HG03469 (cell line): ENCODE measurements around the gene NKX1-2.

Experiments
- ATAC-seq: cut with Tn5 transposase; IDR thresholded peaks from one replicate; pipeline ENCODE4 v1.9.1; 2021; ENCODE audit warnings: mild to moderate bottlenecking, moderate library complexity, moderate number of reproducible peaks; ENCODE audit not compliant: unreplicated experiment

The NKX1-2 gene

DNA sequence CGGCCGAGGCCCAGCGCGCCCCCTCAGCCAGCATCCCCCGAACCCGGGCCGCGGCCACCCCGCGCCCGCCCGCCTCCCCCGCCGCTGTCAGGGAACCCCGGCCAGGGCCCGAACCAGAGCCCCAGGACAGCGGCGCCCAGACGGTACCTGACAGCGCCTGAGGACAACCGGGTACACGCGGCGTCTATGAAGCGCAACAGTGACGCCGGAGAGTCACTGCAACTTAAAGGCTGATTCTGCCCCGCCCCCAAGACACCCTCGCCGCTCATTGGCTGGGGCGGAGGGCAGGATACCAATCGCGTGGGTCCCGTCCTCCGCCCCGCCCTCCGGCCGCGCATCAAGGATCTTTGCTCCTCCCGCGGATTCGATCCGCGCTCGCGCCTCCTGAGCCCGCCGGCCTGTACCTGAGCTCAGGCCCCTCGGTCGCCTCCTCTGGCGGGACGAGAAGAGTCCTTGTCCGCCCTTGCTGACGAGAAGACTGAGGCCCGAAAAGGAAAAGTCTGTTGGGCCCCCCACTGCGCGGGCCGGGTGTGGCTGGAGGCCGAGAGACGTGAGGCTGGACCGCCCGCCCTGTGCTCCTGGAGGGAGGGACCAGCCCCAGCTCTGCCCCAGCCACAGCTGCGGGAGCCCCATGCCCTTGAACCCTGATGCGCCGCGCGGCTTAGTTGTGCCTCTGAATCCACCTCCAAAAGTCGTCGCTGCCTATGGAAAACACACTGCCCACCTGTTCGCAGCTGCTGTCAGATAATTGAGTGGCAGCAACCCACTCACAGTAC, 30.9 kb downstream of the NKX1-2 start, which contains the start of gene OAT:
OAT (minus strand) TSS at position 198 of the 776 bp plus-strand sequence. CDS start 6,752 bp downstream, outside the sequence.
- ATAC-seq, result peak; percentile 91

DNA sequence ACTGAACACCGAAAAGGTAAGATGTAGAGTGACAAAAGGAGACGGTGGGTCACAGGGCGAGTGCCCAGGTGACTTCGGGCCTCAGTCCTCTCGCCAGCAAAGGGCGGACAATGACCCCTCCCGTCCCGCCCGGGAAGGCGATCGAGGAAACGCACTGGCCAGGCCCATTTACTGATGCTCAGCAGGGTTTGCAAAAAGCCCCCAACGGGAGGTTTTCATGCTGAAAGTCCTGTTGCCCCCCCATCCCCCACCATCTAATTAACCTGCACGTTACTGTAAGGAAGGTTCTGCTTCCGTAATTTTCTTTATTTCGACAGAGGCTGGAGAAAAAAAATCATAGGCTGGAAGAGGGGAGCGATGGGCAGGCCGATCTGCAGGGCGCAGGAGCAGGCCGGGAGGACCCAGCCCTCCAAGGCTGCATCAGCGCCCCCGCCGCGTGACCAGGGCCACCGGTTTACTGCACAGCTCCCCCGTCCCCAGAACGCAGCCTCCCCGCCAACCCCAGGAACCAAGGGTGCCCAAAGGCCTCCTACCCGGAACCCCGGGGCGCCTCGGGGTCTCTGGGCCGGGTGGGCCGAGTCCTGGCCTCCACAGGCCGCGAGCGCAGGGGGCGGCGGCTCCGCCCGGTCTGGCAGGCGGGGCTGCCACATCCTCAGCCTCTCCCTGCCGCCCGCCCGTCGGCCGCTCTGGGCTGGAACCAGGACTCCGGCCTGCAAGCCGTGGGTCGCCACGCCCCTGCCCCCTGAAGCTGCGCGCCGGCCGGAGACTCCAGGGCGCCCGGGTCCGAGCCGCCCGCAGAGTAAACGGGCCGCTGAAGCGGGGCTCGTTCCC, 31.7 kb downstream of the NKX1-2 start:
- peak; percentile 16 for ATAC-seq

DNA sequence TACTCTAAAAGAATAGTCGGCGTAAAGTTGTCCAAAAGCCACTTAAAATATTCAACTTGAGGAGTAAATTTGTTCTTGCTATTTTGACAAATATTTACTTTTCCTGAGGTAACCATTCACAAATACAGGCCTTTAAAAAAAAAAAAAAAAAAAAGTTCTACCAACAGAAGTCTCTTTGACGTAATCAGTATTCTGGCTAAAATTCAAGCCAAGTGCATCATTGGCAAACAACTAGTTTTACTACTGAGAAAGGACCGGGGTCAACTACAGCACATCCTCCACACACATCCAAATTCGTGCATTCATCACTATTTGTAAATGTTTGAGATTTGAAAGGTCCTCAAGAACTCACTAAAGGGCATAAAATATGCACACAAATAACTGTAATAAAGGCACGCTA, 33.1 kb downstream of the NKX1-2 start:
- ATAC-seq, result no peak

DNA sequence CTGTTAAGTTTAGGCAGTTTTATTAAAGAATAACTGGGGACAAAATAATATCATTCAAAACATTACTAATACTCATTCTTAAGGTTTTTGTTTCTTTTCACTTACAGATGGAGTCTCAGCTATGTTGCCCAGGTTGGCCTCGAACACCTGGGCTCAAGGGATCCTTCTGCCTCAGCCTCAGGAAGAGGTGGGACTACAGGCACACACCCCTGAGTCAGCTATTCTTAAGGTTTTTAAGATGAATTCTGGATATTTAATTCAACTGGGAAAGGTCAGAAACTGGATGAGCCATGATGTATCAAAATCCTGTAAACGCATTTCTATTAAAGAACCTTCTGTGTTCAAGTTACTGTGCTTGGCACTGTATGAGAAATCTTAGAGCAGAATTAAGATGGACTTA, 34.6 kb downstream of the NKX1-2 start:
- ATAC-seq, result no peak

DNA sequence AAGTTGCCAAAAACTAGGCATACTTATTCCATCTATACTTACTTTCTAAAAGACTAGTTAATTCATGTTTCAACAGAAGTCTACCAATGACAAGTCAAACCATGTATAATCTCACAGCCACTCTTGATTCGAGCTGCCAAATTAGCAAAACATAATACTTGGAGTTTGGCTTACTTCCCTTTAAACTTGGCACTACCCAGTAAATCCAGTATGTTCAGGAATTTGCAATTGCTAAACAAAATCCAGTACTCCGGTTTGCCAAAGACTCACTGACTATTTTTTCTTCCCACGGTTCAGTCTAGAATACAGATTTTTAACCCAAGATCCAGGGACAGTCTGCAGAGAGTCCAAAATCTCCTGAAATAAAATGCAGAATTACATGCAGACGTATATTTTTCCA, 35.8 kb downstream of the NKX1-2 start:
- ATAC-seq, result no peak

DNA sequence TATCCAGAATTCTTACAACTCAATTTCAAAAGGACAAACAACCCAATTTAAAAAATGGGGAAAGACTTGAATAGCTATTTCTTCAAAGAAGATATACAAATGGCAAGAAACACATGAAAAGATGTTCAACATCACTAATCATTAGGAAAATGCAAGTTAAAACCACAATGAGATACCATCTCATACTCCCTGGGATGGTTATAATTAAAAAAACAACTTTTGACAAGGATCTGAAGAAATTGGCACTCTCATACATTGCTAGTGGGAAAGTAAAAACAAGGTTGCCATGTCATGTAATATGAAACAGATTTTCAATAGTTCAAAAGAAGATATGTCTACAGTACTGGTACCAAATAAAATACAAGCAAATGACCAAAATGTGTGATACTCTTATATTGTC, 40.1 kb downstream of the NKX1-2 start:
- no peak for ATAC-seq

DNA sequence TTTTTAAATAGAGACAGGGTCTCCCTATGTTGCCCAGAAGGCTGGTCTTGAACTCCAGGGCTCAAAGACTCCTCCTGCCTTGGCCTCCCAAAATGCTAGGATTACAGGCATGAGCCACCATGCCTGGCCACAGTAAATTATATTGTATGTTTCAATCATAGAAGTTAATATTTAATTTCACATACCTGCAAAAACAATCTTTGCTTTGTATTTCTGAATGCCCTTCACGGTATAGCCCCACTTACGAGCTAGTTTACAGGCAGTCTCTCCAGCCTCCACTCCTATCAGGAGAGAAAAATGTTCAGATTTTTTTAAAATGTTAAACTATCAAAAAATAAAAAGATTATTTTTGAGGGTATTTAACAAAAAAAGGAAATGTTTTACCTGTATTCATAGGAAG, 41.5 kb downstream of the NKX1-2 start:
- ATAC-seq, result no peak

DNA sequence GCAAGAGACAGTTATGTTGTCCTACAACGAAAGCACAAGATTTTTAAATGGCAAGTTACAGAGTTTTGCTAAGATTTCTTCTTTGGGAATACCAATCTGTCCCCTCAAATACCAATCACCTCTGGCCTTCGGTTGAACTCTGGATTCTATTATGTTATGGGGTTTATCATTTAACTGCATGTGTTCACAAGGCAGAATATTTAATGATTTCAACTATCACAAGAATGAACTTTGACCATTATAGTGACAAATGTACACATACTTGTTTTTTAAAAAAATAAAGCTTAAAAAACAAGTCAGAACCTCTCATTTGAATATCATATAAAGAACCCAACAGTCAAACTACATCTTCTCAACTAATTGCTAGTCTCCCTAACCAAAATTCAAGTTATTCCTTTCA, 42.4 kb downstream of the NKX1-2 start:
- ATAC-seq, result no peak

DNA sequence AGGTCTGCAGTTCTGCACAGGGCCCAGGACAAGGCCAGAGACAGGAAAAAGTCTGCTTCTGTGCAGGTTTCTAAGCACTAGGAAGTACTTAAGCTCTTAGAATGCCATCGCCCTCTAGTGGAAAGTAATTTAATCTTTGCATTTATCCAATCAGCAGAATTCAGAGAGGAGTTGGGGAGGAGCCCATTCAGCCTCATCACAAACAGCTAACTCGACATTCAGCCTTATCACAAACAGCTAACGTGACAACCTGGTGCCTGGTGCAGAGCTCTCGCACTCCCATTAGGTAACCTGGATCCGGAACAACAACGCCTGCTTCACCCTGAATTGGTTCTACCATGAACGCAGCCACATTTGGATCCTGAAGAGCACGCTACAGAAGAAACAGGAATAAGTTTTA, 46.3 kb downstream of the NKX1-2 start:
- peak; percentile 88 for ATAC-seq

DNA sequence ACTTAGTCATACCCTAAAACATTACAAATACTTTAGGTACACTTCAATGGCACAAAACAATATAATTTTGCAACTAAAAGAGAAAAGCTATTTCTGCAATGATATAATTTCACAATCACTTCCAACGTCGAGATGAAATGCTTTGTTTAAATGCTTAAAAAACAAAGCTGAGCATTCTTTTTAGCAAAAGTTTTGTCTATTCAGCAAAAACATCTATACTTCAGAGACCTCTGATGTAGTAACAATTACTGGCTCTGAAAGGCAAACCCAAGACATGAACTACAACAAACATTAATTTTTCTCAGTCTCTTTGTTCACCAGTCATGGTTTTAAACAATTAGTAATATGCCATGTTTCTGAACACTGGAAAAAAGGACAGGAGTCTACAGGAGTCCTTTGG, 47.6 kb downstream of the NKX1-2 start:
- ATAC-seq, result no peak

DNA sequence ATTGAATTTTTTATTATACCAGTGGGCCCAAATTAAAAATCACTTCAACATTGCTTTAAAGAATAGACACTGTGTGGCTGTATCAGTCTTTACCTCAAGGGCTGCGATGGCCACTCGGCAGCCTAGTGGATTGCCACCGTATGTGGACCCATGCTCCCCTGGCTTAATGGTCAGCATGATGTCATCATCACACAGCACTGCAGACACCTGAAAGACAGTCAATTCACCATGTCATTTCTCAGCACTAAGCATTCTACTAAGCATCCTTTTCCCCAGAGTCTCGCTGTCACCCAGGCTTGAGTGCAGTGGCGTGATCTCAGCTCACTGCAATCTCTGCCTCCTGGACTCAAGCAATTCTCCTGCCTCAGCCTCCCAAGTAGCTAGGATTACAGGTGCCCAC, 48.2 kb downstream of the NKX1-2 start:
- ATAC-seq, result no peak
